HG02798 (cell line): ENCODE results near the gene UNC93A.

Source experiments
- ATAC-seq: cut with Tn5 transposase; IDR thresholded peaks from one replicate; pipeline ENCODE4 v1.9.1; 2021; ENCODE audit warnings: mild to moderate bottlenecking; ENCODE audit not compliant: unreplicated experiment, poor library complexity

Gene UNC93A

GRCh38 chr6:167292301-167293087 lies 1.4 kb downstream of the UNC93A start:
- no peak for ATAC-seq

- no peak for ATAC-seq
Observed at GRCh38 chr6:167293088-167293589, 2.0 kb downstream of the UNC93A start.

DNA sequence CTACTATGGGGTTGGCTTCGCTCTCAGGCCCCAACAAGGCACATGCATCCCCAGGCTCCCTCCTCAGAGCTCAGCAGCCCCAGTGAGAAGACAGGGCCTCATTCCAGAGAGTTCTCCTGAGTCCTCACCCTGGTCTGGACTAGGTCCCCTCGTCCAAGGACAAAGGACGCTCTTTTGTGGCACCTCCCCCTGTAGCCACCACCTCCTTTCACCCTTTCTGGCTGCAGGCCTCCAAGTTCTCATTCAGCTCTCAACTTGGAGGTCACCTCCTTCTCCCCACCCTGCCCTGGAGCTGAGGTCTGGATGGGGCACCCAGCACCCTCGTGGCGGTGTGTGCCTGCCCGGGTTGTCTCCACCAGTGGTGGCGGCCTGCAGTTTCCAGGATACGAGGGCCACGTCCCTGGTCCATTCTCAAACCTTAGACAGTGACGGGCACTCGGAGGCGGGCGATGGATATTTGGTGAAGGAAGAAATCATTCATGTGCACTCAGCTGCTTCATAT lies 2.5 kb downstream of the UNC93A start:
- no peak for ATAC-seq

DNA sequence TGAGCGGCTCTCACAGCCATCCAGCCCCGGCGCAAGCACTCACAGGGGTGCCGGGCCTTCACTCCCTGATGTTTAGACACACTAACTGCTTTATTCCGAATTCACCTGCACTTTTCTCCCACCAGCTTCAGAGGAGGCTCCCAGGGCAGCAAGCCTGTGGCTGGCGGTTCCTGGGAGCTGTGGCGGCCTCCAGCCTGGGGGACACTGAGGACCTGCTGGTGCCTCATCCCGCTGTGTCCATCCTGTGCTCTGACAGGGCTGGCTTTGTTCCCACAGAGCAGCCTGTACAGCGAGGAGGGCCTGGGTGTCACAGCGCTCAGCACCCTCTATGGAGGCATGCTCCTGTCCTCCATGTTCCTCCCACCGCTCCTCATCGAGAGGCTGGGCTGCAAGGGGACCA lies 3.1 kb downstream of the UNC93A start:
- ATAC-seq = no peak

- no peak for ATAC-seq
Observed at GRCh38 chr6:167294651-167295494, 3.8 kb downstream of the UNC93A start.

- no peak for ATAC-seq
Observed at GRCh38 chr6:167295495-167296292, 4.6 kb downstream of the UNC93A start.

DNA sequence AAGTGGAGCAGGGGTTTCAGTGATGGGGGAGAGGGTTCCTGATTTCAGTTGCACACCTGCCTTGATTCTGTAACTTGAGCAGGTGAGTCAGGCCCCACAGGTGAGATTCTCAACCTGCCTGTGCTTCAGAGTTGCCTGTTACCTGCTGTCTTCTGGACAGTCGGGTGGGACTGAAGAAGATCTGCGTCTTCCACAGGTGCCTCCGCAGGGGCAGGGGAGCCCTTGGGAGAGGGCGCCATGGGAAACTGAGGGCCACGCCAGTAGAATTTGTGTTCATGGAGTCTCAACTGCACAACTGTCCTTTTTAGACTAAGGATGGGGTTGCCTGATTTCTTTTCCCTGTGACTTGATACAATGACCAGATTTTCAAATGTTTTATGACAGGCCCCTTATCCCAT lies 5.2 kb downstream of the UNC93A start:
- ATAC-seq = no peak

DNA sequence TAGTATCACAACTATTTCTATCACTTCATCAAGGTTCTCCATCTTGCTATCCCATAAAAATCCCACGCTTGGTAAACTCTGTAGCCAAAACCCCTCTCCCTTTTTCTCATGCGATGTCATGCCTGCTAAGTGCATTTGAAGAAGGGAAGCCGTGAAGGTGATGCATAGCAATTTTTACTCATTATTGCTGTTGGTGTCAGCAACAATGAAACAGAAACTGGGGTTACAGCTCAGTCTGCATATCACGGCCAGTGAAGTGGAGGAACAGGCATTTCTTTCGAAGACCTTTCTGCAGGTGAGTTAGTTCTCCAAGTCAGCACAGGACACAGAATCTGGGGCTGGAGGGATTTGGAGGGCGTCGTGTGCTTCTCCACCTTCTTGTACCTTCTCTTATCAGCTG lies 5.8 kb downstream of the UNC93A start:
- no peak for ATAC-seq

DNA sequence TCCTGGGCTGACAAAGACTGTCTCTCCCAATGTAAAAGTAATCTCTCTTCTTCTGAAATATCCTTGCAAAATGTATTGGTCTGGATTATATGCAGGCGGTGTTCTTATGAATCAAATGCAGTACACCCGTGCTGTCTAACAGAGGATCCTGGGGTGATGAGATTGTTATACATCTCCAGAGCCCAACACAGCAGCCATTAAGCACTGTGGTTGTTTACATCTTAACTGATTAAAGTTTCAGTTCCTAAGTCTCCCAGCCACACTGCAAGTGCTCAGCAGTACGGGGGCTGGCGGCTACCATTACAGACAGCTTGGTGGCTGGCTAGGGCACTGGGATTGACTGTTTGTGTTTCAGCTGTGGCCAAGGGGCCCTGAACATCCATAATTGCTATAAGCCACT lies 7.0 kb downstream of the UNC93A start:
- no peak for ATAC-seq

DNA sequence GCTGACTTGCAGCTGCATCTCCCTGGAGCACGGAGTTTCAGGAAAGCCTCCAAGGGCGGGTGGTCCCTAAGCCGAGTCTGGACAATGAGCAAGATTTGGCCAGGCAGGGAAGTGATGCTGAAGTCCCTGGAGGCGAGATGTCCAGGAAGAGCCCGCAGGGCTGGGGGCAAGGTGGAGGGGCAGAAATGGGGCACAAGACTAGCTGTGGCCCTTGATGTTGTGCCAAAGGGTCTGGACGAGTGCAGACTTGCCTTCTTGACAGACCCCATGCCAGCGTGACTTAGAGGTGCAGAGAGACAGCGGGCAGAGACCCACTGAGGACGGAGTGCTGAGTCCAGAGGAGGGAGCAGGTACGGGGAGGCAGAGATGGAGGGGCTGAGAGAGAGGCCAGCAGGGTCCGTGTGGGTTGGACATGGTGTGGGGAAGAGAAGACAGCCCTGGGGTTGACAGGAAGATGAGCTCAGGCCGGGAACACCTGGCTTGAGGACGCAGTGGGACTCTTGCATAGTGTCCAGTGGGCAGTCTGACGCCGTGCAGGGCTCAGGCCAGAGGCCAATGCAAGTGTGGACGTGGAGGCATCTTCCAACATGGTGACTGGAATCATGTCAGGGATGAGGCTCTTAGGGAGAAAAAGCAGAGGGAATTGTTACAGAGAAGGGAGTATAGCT lies 8.7 kb downstream of the UNC93A start:
- no peak for ATAC-seq

DNA sequence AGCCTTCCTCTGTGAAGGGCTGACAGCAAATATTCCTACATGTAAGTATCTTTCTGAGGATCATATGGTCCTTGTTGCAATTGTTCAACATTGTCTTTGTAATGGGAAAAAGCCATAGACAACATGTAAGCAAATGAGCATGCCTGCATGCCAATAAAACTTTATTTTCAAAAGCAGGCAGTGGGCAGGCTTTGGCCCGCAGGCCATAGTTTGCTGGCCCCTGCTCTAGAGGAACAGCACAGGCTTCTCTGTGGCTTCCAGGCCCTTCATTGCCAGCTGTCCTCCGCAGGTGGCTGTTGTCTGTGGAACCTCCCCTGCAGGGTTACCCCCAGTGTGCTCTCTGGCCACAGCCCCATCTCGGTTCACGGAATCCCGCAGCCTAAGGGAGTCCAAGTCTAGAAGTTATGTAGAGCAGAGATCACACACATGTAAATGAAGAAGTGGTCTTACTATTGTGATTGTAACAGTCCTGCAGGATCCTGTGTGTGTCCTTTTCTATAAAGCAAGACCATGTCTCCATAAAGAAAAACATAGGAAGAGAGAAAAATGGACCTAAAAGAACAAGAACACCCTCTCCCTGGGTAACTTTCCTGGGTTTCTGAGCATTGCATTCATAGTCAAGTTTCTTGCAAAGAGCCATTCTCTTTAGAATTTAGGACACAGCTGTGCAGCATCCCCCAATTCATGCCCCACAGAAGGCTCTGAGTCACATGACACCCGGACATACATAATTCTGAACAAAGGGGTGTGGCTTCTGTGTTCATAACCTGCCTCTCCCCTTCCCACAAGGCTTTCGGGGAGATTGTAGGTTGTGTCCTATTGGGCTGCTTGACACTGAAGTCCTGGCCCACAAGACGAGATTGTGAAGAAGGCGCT lies 10.0 kb downstream of the UNC93A start:
- no peak for ATAC-seq

GRCh38 chr6:167302074-167302473 lies 11.0 kb downstream of the UNC93A start:
- no peak for ATAC-seq

- ATAC-seq = no peak
Observed at GRCh38 chr6:167302796-167303195, 11.7 kb downstream of the UNC93A start.

- no peak for ATAC-seq
Observed at GRCh38 chr6:167303675-167304625, 12.8 kb downstream of the UNC93A start.

DNA sequence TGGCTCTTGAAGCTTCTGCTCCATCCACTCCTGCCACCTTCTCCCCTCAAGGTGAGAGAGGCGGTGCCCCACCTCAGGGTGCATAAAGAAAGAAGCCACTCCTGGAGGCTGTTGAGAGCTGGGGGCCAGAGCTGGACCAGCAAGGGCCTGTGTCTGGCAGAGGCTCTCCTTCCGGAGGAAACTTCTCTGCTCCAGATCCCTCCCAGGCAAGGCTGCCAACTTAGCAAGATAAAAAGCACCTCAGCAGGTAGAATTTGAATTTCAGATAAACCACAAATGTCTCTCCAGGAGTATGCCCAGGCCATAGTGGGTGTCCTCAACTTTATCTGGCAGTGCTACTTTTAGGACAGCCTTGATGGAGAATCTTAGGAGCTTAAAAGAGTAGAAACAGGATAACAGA lies 13.8 kb downstream of the UNC93A start:
- ATAC-seq = no peak

DNA sequence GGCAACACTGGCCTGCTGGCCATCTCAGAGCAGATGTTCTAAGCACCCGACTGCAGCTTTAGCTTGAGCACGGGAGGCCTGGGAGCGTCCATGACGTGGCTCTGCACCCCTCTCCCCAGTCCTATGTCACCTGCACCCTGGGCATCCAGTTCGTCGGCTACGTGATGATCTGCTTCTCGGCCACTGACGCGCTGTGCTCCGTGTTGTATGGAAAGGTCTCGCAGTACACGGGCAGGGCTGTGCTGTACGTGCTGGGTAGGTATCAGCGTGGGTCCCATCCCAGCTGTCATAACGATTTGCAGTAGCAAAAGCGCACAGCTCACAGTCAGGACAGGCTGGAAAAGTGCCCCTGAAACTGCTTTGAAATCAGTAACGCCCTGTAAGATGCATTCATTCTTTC lies 14.7 kb downstream of the UNC93A start:
- ATAC-seq = no peak

DNA sequence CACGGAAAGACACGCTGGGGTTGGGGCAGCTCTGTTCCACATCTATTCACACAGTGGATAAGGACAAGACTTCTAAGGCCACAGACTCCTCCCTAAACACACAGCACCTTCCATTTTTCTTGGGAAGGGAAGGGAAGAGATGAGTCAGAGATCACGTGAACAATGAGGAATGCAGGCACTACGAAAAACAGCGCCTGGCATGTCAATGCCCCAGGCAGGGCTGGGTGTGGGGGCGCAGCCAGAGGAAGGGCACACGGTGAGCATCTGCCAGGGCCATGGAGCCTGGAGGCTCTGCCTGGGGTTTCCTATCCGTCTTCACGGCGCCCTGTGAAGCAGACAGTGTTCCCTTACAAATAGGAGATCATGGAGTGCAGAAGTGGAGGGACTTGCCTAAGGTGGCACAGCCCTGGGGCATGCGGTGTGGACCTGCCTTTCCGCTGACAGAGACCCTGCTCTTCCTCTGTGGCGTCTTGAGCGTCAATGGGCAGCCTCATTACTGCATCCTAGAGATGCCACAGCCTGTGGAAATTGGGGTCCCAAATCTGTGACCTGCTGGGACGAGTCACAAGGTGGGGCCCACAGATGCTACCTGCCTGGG lies 15.4 kb downstream of the UNC93A start:
- ATAC-seq = no peak
